GM19035 (cell line): ENCODE data around the gene RRP1B.
"Not testable (repeated sequence)": the region's sequence is repeated elsewhere in the genome, so short reads cannot be mapped to it uniquely, and the experiment has no call there.

Source experiments
- ATAC-seq: cut with Tn5 transposase; IDR thresholded peaks from one replicate; pipeline ENCODE4 v1.9.1; 2021; ENCODE audit not compliant: unreplicated experiment

RRP1B gene

DNA sequence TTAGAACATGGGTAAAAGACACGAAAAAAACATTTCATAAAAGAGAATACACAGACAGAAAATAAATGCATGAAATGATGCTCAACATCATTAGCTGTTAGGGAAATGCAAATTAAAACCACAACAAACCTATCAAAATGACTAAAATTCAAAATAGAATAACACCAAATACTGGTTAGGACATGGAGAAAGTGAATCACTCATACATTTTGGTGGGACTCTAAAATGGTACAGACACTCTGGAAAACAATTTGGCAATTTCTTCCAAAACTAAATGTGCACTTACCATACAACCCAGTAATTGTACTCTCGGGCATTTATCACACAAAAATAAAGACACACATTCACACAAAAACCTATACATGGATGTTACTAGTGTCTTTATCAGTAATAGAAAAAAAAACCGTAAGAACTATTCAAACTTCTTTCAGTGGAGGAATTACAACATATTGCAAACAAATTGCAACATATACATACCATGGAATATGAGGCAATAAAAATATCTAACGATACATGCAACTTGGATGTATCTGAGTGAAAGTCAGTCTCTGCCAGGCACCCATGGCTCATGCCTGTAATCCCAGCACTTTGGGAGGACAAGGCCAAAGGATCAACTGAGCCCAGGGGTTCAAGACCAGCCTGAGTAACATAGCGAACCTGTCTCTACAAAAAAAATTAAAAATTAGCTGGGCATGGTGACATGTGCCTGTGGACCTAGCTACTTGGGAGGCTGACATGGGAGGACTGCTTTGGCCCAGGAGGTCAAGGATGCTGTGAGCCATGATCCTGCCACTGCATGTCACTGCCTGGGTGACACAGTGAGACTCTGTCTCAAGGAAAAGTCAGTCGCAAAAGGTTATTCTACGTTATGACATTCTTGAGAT lies 19.6 kb upstream of the RRP1B start:
- ATAC-seq, result no peak

- no peak for ATAC-seq
Measured at GRCh38 chr21:43640400-43640799, 19.0 kb upstream of the RRP1B start.

- ATAC-seq, result no peak
Measured at GRCh38 chr21:43643193-43643592, 16.2 kb upstream of the RRP1B start.

DNA sequence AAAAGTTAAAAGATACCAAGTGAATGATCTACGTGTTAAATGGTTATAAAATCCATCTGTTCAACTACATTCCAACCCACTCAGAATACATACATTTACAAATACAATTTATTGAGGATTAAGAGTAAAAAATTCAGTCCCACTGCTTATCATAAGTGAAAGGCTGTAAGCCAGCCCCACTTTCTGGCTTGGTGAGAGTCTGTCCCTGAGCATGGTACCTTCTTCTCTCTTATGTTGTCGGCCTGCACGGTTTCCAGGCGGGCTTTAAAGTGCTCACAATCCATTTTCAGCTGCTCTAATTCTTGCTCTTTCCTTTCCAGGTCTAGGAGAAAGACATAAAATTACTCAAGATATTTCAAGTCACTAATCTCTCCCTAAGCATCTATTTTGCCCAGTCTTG lies 15.3 kb upstream of the RRP1B start:
- no peak for ATAC-seq

- no peak for ATAC-seq
Measured at GRCh38 chr21:43644609-43645008, 14.8 kb upstream of the RRP1B start.

DNA sequence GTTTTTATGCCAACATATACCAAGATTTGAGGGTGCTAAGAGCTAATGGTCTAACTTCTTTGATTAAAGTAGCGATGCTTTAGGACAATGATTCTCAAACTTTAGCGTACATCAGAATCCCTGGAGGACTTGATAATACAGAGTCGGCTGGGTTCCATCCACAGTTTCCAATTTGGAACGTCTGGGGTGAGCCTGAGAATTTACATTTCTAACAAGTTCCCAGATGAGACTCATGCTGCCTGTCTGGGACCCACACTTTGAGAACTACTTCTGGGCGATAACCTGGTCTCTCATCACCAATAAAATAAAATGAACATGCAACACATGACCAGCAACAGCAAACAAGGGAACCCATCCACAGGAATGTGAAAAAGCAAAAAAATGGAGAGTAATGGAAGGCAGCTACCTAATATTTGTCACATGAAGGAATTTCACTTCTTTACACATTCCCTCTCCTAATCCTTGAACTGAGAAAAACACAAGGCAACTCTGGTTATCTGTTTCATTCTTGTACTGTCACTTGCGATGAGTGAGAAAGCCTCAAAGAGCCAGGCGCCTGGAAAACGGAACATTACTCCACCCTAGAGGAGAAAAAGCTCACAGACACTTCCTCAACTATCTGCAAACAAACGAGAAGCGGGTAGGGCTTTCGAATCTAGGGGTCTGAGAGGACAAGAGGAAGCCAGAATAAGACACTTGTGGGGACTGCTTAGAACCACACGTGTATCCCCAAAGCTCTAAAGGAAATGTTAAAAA lies 14.0 kb upstream of the RRP1B start:
- ATAC-seq, result no peak

- ATAC-seq, result no peak
Measured at GRCh38 chr21:43645976-43646375, 13.4 kb upstream of the RRP1B start.

DNA sequence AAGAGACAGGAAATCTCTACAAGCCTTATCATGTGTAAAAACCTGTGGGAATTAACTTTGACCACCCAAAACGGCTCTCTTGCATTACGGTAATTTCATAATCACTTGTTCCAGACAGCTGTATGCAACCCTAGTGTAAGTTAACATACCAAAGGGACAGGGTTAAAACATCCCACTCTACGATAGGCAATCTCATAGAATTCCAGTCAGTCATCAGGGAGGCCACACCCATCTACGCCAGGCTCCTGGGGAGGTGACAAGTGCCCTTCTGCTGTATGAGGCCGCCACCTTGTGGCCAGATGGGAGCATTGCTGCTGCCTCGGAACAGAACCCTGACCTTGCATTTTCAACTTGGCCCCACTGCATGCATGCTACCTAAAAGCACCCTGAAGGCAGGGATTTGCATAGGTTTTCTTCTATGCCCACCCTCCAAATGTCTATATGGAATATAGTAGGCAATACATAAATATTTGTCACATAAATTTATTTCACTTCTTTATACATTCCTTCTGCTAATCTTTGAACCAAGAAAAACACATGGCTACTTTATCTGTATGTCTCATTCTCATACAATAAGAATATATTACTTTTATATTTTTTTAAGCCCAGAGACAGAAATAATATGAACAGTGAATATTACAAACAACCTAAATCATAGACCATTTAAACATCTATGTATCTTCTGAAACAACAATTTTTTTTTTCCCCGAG lies 12.7 kb upstream of the RRP1B start:
- ATAC-seq, result no peak

GRCh38 chr21:43648171-43648570 lies 11.2 kb upstream of the RRP1B start:
- no peak for ATAC-seq

DNA sequence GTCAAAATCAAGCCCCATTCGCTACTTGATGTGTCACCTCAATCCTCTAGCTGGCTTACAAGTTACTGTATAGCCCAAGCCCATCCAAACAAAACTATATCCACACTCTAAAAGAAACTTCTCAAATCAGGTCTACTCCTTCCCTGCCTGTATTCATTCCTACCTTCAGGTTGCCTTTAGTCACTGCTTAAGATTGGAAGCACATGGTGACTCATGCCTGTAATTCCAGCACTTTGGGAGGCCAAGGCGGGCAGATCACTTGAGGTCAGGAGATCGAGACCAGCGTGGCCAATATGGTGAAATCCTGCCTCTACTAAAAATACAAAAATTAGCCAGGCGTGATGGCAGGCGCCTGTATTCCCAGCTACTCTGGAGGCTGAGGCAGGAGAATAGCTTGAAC lies 7.4 kb upstream of the RRP1B start:
- not testable (repeated sequence) for ATAC-seq

DNA sequence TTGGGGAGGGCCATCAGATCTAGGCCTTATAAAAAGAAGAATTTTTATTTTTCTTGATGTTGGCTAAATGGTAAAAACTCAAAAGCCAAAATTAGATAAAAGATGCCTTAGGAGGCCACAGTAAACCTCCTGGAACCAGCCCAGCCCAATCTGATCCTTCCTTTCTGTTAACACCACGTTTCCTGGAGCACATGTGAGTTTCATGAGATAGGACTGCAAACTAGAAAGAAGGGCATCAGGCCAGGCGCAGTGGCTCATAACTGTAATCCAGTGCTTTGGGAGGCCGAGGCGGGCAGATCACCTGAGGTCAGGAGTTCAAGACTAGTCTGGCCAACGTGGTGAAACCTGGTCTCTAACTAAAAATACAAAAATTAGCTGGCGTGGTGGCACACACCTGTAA lies 6.7 kb upstream of the RRP1B start:
- no peak for ATAC-seq

DNA sequence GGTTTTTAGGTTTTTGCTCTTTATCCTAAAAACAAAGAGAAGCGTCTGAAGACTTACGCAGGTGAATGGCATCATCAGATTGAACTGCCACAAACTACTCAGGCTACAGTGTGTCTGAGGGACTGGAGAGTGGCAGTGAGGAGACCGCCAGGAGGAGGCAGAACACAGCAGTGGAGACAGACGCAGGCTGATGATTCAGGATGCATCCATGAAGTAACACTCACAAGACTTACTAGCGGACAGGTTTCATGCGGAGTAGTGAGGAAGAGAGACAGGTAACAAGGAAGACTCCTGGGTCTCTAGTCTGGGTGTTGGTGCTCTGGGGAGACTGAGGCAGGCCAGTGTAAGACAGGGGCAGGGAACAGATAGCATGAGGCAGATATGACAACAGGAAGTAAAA lies 5.7 kb upstream of the RRP1B start:
- no peak for ATAC-seq

- no peak for ATAC-seq
Measured at GRCh38 chr21:43654806-43655489, 4.4 kb upstream of the RRP1B start.

- ATAC-seq, result no peak
Measured at GRCh38 chr21:43657355-43658087, 1.8 kb upstream of the RRP1B start.

GRCh38 chr21:43658088-43658741 lies 1.1 kb upstream of the RRP1B start:
- ATAC-seq, result no peak

DNA sequence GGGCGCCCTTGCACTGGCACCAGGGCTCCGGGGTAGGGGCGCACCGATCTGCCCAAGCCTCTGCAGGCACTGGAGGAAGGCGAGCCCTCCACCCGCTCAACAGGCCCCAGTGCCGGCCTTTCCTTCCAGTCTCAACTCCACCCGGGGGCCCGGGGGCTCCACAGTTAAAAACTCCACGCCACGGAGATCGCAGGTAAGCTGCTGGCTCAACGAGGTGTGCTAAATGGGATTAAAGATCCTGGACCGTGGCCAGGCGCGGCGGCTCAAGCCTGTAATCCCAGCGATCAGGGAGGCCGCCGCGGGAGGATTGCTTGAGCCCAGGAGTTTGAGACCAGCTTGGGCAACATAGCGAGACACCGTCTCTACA lies 608 bp upstream of the RRP1B start:
- no peak for ATAC-seq

- no peak for ATAC-seq
Measured at GRCh38 chr21:43662286-43662685, 2.9 kb downstream of the RRP1B start.

- no peak for ATAC-seq
Measured at GRCh38 chr21:43663033-43663432, 3.7 kb downstream of the RRP1B start.

DNA sequence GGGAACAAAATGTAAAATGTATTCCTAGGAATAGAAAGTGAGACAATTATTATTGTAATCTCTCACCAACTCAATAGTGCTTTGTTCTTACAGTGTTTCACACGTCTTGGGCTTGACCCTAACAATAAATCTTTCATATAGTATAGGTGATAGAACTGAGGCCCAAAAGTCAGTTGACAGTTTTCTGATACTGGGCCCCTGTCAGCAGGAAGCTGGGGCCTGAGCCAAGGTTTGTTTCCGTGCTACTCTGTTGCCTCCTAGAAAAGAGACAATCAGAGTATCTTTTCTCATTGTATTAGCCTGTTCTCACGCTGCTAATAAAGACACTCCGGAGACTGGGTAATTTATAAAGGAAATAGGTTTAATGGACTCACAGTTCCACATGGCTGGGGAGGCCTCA lies 5.0 kb downstream of the RRP1B start:
- ATAC-seq, result no peak

GRCh38 chr21:43665879-43666278 lies 6.5 kb downstream of the RRP1B start:
- no peak for ATAC-seq
